ENCODE results near the gene BRD7.

The BRD7 gene

GRCh38 chr16:50293994-50294855 lies 74.6 kb downstream of the BRD7 start:
- Histone ChIP-seq H3K4me2 (ENCODE audit: low read length) (no peak overlapping the region), H3K27ac (no peak overlapping the region), H3K9me3 (ENCODE audit: control insufficient read depth, low read length) (no peaks in the 10 kb centered on the region), H3K9ac (no peak overlapping the region), H3K4me3 (ENCODE audit: low read depth, low read length) (no peak overlapping the region), H3K79me2 (no peaks in the 10 kb centered on the region), H3K4me1 (no peaks in the 10 kb centered on the region), H3K36me3 (ENCODE audit: control insufficient read depth, insufficient read depth, low read length) (no peaks in the 10 kb centered on the region), H2AFZ (no peak overlapping the region), H3K27me3 (ENCODE audit: control insufficient read depth, insufficient read depth, low read length) (no peaks in the 10 kb centered on the region)
- TF ChIP-seq CTCF (IDR thresholded peaks at IDR 0.05) = no peak

- TF ChIP-seq CTCF (IDR thresholded peaks at IDR 0.05) = no peak
Observed at GRCh38 chr16:50293041-50293783, 75.6 kb downstream of the BRD7 start.

GRCh38 chr16:50292566-50292948 lies 76.2 kb downstream of the BRD7 start:
- Histone ChIP-seq H3K27me3 (ENCODE audit: control insufficient read depth, insufficient read depth, low read length) (no peaks in the 10 kb centered on the region), H3K4me1 (no peaks in the 10 kb centered on the region), H3K9me3 (ENCODE audit: control insufficient read depth, low read length) (no peaks in the 10 kb centered on the region), H2AFZ (no peak overlapping the region), H3K36me3 (ENCODE audit: control insufficient read depth, insufficient read depth, low read length) (no peaks in the 10 kb centered on the region), H3K79me2 (no peaks in the 10 kb centered on the region), H3K4me3 (ENCODE audit: low read depth, low read length) (no peak overlapping the region), H3K9ac (no peak overlapping the region), H3K4me2 (ENCODE audit: low read length) (no peak overlapping the region), H3K27ac (no peak overlapping the region)
- TF ChIP-seq CTCF (IDR thresholded peaks at IDR 0.05) = no peak

More at GRCh38 chr16:50293041-50293783, 75.6 kb downstream of the BRD7 start:
- Histone ChIP-seq H3K79me2 (no peaks in the 10 kb centered on the region), H2AFZ (no peak overlapping the region), H3K27ac (no peak overlapping the region), H3K27me3 (ENCODE audit: control insufficient read depth, insufficient read depth, low read length) (no peaks in the 10 kb centered on the region), H3K4me2 (ENCODE audit: low read length) (no peak overlapping the region), H3K4me3 (ENCODE audit: low read depth, low read length) (no peak overlapping the region), H3K9me3 (ENCODE audit: control insufficient read depth, low read length) (no peaks in the 10 kb centered on the region), H3K4me1 (no peaks in the 10 kb centered on the region), H3K36me3 (ENCODE audit: control insufficient read depth, insufficient read depth, low read length) (no peaks in the 10 kb centered on the region), H3K9ac (no peak overlapping the region)

- H3K9me3 ChIP-seq (ENCODE audit: control insufficient read depth, low read length) = no peaks in the 10 kb centered on the region
- no peaks in the 10 kb centered on the region for H3K27me3 ChIP-seq (ENCODE audit: control insufficient read depth, insufficient read depth, low read length)
- H3K79me2 ChIP-seq = no peaks in the 10 kb centered on the region
- no peak overlapping the region for H3K9ac ChIP-seq
- no peak for TF ChIP-seq CTCF (IDR thresholded peaks at IDR 0.05)
- no peak overlapping the region for H3K4me2 ChIP-seq (ENCODE audit: low read length)
- H2AFZ ChIP-seq = no peak overlapping the region
- no peaks in the 10 kb centered on the region for H3K36me3 ChIP-seq (ENCODE audit: control insufficient read depth, insufficient read depth, low read length)
- no peak overlapping the region for H3K4me3 ChIP-seq (ENCODE audit: low read depth, low read length)
- no peak overlapping the region for H3K27ac ChIP-seq
- H3K4me1 ChIP-seq = no peaks in the 10 kb centered on the region
Observed at GRCh38 chr16:50291719-50292565, 76.8 kb downstream of the BRD7 start.
